Middle frontal gyrus (tissue), 1 donor: ENCODE measurements around the gene FUT4.
"Not testable (repeated sequence)": the region's sequence is repeated elsewhere in the genome, so short reads cannot be mapped to it uniquely, and the experiment has no call there.

Experiments
- DNase-seq: peaks from one replicate; pipeline ENCODE4 v3.0.0-alpha.2; 2015; ENCODE audit warnings: low spot score; ENCODE audit errors: extremely low spot score

The FUT4 gene

GRCh38 chr11:94563848-94564467 lies 20.2 kb downstream of the FUT4 start:
- no peak for DNase-seq

DNA sequence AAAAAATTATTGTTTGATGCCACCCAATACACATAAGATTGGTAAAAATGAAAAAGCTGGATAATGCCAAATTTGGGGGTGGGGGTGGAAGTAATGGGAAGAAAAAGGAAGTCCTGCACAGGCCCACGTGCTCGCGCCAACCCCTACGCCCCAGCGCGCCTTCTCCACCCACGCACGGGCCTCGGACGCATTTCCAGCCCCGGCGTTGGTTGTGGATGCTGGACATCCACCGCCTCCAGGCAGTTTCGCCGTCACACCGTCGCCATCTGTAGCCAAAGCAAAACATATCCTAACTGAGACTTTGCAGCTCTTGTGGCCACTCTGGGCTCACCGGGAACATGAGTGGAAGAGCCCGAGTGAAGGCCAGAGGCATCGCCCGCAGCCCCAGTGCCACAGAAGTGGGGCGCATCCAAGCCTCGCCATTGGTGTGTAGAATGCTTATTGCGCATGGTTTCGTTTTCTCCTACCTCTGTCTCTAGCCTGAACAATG lies 23.5 kb downstream of the FUT4 start, which contains the start of gene PIWIL4:
Gene PIWIL4, plus strand, starts transcription at position 188 of the 490 bp plus-strand sequence. Its CDS starts 151 bp downstream, at position 339.
- DNase-seq = no peak

DNA sequence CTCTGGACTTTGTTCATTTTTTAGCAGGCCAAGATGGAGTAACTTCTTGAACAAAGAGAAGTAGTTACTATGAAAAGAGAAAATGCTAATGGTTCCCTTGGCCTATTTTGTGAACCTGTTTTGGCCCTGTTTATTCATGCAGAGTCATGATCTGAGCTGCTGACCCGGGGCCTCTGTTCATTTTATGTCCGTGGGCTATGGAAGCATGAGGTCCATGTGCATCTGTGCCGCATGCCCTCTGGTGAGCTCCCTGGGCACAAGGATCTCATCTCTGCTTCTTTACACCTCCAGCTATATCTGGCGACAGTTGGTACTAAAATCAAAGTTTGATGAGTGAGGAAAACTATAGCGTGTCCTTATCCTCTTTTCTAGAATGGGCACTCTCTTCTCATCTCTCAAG lies 24.5 kb downstream of the FUT4 start:
- DNase-seq = no peak

DNA sequence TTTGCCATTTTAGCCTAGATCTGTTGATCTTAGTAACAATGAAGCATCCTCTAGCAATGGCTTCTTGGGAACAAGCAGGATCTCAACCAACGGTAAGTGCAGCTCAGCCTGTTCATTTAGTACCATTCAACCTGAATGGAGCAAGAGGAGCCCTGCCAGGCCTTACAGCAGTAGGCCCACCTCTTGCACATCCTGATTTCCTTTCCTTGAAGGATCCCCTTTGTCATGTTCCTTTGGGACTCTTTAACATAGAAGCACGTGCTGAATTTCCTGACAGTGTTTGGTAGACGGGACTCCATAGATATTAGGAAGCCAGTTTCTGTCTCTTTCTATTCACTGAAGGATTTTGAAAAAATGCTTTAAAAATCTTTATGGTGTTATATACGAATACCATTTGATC lies 25.0 kb downstream of the FUT4 start:
- DNase-seq = no peak

GRCh38 chr11:94572975-94573374 lies 29.3 kb downstream of the FUT4 start:
- not testable (repeated sequence) for DNase-seq

DNA sequence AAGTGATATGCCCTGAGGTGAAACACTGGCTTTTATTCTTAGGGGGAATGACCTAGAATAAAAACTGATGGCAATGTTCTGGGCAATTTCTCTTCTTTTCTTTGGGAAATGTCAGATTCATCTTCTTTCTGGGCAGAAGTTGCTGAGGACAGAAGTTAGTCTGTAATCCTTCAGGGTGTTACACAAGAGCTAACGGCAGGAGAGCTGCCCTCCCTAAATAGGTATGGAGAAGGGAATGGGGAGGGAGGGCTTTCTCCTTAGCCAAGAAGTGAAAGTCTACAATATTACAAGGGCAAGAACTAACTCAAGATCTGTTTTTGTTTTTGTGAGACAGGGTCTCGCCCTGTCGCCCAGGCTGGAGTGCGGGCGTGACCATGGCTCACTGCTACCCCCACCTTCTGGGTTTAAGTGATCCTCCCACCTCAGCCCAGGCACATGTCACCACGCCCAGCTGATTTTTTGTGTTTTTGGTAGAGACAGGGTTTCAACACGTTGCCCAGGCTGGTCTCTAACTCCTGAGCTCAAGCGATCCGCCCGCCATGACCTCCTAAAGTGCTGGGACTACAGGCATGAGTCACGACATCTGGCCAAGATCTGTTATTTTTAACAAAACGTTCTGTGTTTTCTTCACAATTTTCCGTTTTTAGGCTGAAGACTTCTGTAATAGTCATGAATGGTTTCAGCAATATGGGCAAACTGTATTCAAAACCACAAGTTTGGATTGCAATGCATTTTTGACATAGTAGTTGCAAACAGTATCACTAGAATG lies 30.7 kb downstream of the FUT4 start:
- DNase-seq = no peak

GRCh38 chr11:94576306-94576705 lies 32.6 kb downstream of the FUT4 start:
- DNase-seq = no peak

DNA sequence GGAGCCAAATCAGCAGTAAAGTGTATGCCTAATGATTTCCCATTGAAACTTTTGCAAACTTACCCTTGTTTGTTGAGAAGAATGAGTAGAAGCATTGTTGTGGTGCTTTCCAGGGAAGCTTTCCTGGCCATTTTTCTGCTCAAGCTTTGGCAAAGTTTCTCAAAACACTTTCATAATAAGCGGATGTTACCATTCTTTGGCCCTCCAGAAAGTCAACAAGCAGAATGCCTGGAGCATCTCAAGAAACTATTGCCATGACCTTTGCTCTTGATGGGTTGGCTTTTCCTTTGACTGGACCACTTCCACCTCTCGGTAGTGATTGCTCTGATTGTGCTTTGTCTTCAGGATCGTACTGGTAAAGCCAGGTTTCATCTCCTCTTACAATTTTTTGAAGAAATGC lies 34.1 kb downstream of the FUT4 start:
- no peak for DNase-seq

DNA sequence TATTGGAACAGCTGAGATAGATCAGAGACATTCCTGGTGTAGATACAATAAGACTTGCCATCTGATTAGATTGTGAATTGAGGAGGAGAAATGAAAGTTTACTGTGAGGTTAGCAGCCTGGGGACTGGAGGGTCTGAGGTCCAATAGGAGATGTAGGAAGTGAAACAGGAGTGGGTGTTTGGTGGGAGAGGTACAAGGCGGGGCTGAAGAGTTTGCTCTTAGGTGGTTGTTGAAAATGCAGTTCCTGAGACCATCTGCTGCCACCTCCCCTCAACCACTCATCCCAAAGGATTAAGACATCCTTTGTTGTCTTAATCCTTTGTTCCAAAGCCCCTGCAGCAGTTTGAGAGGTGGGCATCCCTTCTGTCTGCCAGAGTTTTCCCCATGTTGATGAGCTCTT lies 38.2 kb downstream of the FUT4 start:
- DNase-seq = no peak

DNA sequence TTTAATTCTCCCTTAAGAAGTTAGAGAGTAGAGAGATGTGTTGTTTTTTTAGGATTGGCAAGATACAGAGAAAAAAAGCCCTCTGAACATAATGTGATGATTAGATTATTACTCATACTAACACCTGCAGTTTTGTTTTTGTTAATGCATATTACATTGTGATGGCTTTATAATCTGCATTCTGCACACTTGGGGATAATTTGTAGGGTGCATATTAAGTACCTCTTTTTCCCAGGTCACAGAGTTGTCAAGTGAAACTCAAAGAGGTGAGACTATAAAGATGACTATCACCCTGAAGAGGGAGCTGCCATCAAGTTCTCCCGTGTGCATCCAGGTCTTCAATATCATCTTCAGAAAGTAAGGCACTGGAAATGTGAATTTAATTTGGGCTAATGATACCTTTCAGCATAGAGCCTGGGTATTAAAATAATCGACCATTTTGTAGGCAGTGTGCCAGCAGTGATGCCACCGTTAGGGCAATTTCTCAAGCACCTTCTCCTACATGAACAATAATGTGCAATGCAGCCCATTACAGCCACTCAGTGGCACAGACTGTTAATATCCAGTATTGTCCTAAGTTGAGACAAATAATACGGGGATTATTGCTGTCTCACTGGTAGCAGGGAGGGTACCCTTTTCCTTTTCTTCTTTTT lies 39.6 kb downstream of the FUT4 start:
- DNase-seq = no peak

GRCh38 chr11:94583866-94584500 lies 40.3 kb downstream of the FUT4 start:
- no peak for DNase-seq

- DNase-seq = no peak
Observed at GRCh38 chr11:94584978-94585377, 41.3 kb downstream of the FUT4 start.

- DNase-seq = no peak
Observed at GRCh38 chr11:94585399-94585798, 41.7 kb downstream of the FUT4 start.

DNA sequence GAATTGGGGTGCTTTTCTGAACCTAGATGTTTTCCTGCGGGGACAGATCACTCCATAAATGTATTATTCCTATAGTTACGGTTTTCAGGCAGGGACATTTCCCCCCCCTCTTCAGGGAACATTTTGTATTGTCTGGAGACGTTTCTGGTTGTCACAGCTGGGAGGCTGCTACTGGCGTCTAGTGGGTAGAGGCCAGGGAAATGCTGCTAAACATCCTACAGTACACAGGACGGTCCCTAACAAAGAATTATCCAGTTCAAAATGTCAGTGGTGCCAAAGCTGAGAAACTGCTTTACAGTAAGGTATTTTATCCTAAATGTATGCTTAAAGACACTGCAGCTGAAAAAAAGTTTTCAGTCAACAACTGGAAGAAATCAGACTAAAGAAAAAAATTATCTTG lies 42.8 kb downstream of the FUT4 start:
- no peak for DNase-seq

DNA sequence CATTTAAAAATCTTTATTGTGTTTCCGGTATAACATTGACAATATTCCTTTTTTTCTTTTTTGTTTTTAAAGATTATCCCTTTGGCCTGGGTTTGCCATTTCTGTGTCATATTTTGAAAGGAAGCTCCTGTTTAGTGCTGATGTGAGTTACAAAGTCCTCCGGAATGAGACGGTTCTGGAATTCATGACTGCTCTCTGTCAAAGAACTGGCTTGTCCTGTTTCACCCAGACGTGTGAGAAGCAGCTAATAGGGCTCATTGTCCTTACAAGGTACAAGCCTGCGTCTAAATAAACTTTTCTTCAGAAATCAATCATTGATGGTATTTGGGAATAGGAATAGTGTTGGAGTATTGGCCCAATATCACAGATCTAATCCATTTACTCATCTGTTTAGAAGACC lies 43.3 kb downstream of the FUT4 start:
- DNase-seq = no peak

DNA sequence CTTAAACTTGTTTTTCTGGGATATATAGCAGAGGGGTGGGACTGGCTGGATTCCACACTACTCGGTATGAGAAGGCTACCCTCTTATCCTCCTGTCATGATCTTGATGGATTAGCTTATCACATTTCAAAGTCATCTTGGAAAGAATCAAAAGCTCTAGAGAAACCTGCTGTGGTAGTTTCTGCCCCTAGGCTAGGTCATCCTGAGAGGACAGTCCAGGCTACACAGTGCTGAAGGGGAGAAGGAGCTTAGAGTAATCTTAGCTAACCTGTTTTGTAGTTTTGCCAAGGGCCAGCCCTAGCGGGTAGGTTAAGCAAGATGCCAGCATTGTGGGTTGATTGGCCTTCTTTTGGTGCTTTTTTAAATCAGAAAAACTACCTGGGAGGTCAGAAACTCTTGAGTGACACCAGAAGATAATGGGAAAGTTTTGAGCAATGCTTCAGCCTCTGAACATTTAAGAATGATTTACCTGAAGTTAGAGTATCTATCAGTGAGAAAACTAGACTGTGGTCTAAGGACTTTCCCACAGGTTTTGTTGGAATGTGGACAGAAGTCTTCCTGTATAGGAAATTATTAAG lies 44.7 kb downstream of the FUT4 start:
- DNase-seq = no peak

- DNase-seq = no peak
Observed at GRCh38 chr11:94590352-94591041, 46.8 kb downstream of the FUT4 start.

DNA sequence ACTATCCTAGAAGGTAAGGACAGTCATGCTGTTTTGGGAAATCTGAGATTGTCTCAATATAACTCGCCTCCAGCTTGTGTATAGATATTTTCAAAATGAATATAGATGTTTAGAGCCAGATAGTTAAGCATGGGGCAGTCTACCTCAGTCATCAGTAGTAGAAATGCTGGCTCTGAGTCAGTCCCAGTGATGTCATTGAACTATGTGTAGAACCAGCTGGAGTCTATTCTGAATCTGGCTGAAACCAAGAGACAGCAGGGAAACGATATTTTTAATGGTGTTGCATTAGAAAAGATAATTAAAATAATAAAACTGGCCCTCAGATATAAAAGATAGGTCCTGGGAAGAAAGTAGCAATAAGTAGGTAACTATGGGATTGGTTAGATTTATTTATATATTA lies 49.3 kb downstream of the FUT4 start:
- DNase-seq = no peak

DNA sequence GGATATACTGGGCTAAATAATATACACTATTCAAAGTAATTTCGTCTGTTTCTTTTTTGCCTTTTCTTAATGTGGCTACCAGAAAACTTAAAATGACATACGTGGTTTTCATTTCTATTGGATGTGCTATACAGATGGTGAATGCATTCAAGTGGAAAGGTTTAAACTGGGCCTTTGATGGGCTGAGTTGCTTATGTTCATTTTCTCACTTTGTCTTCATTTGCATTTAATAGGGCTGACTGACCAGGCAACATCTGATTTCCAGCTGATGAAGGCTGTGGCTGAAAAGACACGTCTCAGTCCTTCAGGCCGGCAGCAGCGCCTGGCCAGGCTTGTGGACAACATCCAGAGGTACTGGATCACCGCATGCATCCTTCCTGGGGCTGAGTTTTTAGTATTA lies 51.4 kb downstream of the FUT4 start:
- no peak for DNase-seq

DNA sequence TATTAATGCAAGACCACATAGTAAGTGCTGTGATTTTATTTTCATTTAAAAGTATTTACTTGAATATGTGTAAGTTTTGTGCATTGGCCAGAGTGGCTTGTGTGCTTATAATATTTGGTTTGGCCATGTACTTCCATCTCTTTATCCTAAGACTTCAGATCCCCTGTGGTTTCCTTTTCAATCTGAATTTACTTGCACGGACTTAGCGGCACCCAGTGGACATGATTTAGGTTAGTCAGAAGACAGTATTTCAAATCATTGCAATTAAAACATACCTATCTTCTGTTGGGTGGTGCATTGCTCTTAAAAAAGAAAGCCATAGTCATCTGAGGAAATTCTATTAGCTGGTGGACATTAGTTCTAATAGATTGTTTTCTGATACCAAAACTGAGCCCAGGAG lies 54.2 kb downstream of the FUT4 start:
- no peak for DNase-seq
